SU-DHL-6 (cell line): ENCODE measurements around the gene DYNLRB1.

Experiments
- CTCF ChIP-seq: fragments of 200-600 bp; sonication (generic); IDR thresholded peaks from one replicate; pipeline ENCODE4 v1.5.1; 2017; ENCODE audit warnings: antibody characterized with exemption, mild to moderate bottlenecking, low read length, moderate library complexity; ENCODE audit not compliant: insufficient read depth, poor library complexity, severe bottlenecking
- EZH2phosphoT487 ChIP-seq: fragments of 200-600 bp; sonication (generic), shearing (Covaris generic); conservative IDR thresholded peaks from 2 replicates; pipeline ENCODE4 v1.6.1; 2018; ENCODE audit warnings: mild to moderate bottlenecking, antibody characterized with exemption, low read length, moderate library complexity, mixed read lengths

- TF ChIP-seq CTCF, result no peak
- no peak for TF ChIP-seq EZH2phosphoT487
Observed at GRCh38 chr20:34531608-34532265, 15.5 kb downstream of the DYNLRB1 start.
